Left kidney (tissue), 2 donors: ENCODE data around the gene RTL5. TPM values are rescaled to one million over a fixed set of nuclear protein-coding genes. Genes with fewer than 3 reads are reported as not detected.

ENCODE experiments used
- DNase-seq: peaks from one replicate; pipeline ENCODE4 v3.0.0-alpha.2; 2013
- polyA plus RNA-seq: library from polyadenylated mRNA; unstranded; fragments of 120-200 nt; gene quantifications from one replicate; pipeline ENCODE4 v1.2.1, GENCODE V29; 2013; ENCODE audit not compliant: insufficient read length

Gene RTL5
- polyA plus RNA-seq, 1 donor: 23.7 TPM

DNA sequence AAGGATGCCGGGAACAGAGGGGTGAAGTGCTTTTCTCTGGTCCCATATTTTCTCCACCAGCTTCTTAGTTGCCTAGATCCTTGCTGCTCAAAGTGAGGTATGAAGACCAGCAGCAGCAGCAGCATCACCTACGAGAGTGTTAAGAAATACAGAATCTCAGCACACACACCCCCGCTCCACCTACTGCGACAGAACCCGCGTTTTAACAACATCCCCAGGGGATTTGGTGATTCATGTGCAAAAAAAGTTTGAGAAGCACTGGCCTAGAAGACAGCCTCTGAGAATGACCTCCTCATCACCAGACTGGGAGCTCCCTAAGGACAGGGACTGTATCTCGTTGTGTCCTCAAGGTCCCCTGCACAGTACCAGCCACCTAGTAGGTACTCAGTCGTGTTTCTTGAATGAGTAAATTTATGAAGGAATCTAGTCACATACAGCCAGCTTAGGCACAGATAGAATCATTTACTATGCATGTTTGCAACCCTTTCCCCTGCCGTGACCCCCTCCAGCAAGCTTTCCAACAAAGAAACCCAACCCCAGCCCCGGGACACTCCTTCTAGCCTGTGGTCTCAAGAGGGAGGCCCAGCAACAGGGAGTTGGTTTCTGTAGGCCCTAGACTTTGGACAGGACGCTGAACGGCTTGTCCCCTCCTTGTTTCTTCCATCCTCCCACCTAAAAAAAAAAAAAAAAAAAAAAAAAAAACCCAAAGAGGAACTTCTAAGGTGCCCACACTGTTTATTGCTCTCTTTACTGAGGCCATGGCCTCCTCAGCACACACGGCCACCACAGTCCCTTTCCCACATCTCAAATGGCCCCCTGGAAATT is 21.5 kb downstream of the RTL5 start:
- DNase-seq: no peak

DNA sequence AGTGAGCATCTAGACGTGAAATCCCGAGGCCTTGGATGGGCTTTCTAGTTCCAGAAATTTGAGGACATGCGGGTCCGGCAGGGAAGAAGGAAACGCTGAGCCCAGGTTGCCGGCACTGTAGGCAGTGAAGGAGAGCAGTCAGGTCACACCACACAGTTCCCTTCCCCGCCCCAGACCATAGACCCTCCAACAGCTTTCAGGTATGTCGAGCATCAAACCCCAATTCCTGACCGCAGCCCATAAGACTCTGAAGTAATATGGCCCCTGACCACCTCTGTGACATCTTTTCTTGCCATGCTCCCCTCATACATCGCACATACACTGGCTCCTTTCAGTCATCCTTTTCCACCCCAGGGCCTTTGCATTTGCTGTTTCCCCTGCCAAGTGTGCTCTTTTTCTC is 23.0 kb downstream of the RTL5 start:
- no peak for DNase-seq

DNA sequence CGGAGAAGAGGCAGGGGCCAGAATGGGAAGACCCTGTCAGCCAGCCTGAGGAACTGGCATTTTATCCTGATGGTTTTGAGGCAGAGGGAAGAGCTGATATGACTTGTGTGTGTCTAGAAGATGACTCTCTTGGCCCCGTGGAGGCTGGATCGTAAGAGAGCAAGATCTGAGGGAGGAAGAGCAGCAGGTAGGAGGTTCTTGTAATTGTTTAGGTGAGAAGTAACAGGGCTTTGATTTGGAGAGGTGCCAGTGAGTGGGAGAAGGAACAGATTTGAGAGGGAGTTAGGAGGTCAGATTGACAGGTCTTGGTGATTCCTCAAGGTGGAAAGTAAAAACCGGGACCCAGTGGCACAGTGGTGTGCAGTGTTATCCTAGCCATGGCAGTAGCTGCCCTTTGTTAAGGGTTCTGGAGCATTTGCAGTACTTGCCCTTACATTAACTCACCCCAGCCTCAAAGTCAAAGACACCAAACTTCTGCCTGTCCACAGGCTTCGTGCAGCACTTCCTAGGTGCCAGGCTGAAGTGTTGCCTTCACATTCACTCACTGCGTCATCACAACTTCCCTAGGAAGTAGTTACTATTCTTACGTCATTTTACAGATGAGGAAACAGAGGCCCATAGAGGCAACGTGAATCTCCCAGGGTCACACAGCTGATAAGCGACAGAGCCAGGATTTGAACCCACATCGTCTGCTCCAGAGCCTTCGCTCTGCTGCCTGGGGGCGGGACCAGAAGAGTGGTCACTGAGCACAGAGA is 23.7 kb downstream of the RTL5 start:
- DNase-seq: no peak

DNA sequence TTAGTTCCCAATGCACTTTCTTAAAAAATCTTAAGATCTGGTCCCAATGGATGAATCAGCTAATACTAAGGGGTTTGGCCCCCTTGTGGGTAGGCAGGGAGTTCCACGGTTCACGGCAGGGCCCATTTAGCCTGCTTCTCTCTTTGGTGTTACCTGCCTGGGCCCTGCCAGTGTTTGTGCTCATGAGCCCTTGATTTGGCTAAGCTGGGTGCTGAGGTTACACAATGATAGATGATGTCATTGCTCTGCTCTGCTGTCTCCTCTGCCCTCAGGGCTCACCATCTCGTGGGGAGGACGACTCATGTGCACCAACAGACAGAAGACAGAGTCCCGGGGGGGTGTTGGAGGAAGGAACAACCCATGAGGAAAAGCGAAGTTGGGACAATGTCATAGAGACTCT is 24.4 kb downstream of the RTL5 start:
- no peak for DNase-seq

DNA sequence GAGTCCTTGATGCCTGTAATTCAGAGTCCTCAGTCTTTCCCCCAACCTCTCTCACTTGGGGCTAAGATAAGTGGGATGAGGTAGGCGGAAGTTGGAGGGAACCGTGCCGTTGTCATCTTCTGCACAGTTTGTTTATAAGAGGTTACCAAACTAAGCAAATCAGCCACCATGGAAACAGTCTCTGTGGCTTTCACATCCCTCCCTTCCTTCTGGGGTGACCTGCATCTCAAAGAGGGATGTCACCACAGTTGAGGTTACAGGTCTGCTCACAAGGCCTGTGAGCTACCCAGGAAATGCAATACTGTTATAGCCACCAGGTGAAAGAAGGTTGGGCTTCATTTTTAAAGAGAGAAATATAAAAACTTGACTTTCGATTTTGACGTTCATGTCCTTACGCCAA is 26.3 kb downstream of the RTL5 start:
- no peak for DNase-seq

DNA sequence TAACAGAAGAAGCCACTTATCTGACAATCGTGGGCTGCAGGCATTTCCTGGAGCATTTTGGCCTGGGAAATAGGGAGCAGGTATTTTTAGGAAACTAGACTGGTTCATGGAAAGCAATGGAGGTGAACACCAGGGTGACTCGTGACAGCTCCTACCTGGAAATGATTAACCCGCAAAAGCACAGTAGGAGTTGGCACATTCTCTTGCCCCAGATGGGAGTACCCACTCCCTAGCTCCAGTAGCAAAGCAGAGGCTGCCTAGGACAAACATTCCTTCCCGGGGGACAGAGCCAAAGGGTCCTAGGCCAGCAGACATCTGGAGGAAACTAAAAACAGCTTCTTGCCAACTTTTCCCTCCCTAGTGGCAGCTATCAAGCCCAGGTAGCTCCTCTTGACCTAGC is 29.0 kb downstream of the RTL5 start:
- peak; percentile 52 for DNase-seq

DNA sequence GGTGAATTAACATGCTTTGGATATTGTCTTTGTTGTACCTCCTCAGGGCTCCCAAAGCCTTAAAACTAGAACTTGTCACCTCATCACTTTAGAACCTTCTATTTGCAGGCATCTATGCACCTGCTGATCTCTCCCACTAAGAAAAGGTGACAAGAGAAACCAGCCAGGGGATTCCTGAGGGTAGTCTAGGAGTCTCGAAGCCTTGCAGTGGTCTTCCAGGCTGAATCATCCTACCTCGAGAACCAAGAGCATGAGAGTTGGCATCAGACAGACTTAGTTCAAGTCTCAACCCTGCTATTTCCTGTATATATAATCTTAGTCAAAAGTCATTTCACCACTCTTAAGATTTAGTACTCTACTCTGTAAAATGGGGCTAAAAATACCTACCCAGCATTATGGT is 29.6 kb downstream of the RTL5 start:
- DNase-seq: no peak

DNA sequence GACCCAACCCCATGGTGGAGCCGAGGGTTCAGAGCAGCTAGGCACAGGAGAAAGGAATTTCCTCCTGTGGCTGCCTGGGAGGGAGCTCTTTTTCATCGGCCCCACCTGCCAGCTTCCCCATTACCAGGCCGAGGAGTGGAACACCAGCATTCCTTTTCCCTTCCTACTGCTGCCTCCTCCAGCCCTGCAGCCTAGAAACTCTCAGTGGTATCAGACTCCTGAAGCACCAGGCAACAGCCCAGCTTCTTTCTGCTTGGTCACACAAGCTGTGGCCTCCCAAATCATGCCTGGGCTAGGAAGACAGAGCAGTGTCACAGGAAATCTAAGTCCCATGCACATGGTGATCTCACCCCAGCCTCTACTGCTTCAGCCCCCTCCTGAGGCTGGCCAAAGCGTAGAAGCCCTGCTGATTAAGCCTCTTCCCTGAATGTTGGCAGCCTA is 30.1 kb downstream of the RTL5 start:
- no peak for DNase-seq

DNA sequence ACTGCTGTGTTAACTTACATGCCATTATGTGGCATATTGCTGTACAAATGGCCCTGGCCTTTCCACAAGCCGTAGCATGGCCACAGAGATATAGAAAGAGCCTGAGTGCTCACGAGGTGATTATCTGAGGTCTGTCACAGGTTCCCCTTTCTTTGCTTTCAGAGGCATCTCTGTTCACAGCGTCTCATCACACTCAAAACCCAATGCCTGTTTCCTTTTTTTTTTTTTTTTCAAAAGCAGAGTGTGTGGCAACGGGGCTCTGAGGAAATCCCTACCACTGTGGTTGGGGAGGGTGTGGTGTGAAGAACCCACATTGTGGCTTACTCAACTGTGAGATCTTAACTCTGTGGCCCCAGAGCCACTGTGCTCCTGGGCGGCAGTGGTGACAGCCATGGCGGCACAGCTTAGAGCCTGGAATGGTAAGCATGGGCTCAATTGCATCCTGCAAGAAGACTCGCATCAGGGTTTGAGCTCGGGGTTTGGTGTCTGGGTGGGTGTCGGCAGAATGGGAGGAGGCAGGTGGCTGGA is 30.8 kb downstream of the RTL5 start:
- no peak for DNase-seq

DNA sequence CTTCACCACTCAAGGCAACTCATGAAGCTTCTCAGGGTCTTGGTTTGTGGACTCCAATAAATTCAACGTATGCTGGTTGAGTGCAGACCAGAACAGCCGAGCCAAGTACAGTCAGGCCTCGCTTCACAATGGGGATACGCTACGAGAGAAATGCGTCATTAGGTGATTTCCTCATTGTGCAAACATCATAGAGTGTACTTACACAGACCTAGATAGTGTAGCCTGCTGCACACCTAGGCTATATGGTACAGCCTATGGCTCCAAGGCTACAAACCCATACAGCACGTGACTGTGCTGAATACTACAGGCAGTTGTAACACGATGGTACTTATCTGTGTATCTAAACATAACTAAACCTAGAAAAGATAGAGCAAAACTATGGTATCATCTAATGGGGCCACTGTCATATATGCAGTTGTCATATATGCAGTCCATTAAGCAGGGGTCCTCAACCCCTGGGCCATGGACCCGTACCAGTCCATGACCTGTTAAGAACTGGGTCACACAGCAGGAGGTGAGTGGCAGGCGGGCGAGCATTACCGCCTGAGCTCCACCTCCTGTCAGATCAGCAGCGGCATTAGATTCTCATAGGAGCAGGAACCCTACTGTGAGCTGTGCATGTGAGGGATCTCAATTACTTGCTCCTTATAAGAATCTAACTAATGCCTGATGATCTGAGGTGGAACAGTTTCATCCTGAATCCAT is 31.5 kb downstream of the RTL5 start:
- no peak for DNase-seq

DNA sequence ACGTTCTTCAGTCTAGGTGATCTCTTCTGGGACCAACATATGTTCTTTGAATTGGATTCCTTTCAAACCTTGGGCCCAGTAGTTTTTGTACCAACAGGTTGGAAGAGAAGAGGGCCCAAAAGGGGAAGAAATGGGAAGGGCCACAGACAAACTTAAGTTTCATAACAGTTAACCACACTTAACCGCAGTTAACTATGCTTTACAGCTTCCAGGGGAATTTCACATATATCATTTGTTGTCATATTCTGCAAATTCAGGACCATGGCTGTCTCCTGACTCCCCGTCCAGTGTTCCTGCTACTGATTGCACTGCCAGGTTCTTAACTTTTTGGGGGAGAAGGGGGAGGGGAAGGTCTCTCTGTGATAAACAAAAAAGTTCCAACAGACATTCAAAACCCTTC is 34.6 kb downstream of the RTL5 start:
- DNase-seq: no peak

DNA sequence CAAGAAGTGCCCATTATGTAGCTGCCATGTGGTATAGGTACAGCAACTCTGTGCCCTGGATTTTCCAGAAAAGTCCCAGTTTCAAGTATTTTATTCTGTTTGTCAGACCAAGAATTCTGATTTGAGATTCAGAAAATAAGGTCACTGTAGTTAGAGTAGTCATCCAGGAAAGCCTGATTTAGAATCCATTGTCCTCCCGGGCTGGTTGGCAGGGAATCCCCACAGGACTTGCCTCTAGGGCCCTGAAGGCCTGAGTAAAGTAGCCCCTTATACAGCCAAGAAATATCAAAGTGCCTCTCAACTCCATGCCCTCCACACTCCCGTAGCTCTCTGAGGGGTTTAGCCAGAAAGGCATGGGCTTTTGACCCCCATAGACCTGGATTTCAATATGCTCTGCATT is 36.3 kb downstream of the RTL5 start:
- no peak for DNase-seq

DNA sequence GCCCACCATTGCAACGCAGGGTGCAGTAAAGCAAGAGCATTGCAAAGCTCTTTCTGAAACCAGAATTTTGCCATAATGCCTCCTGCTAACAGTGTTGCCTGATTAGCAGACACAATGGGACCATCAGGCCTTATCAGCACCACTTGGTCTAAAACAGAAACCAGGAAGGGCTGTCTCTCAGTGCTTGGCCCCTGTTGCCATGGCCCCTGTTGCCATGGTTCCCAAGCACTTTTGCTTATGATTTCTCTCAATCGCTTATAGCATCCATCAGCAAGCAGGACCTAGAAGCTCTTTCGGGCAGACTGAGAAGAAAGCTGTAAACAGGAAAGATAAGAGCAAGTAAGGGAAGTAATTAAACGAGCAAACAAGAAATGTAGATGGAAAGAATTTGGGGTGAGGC is 36.8 kb downstream of the RTL5 start:
- no peak for DNase-seq

DNA sequence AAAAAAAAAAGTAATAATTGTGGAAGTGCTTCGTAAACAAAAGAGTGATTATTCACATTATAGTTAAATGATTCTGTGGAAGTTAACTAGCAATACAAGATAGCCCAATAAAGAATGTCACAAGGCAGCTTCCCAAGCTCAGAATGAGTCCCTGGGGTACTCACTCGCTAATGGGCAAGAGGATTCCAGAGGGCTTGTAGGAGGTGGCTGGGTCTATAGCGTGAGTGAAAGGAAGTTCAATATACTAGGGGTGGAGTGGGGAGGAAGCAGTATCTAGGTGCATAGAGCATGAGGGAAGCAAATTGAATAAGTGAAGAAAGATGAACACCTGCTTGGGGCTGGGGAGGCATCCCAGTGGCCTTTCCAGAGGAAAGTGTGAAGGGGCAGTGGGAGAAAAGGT is 42.5 kb downstream of the RTL5 start:
- no peak for DNase-seq

DNA sequence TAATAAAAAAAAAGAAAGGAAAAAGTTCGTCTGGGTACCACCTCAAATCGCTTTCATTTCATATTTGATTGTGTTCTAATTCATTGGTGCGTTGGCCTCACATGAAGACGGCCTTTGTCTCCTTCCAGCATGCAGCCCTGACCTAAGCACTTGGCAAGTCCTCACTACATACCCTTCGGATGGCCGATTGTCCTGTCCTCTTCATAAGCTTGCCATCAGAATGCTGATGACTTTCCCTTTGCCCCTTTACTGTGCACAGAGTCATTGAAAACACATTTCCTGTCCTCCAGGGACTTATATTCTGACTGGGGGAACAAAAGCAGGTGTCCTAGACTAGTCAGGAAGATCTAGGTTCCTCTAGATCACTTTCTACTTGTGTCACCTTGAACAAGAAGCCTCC is 43.0 kb downstream of the RTL5 start:
- DNase-seq: no peak

DNA sequence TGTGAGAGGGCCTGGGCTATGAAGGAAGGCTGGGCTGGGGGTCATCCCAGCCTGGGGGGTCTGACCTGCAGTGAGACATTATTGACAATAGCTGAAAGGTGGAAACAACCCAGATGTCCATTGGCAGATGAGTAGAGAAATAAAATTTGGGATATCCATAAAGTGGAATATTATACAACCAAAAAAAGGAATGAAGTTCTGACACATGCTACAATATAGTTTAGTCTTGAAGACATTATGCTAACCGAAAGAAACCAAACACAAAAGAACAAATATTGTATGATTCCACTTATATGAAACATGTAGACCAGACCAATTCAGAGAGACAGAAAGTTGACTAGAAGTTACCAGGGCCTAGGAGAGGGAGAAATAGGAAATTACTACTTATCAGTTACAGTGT is 44.7 kb downstream of the RTL5 start:
- no peak for DNase-seq

DNA sequence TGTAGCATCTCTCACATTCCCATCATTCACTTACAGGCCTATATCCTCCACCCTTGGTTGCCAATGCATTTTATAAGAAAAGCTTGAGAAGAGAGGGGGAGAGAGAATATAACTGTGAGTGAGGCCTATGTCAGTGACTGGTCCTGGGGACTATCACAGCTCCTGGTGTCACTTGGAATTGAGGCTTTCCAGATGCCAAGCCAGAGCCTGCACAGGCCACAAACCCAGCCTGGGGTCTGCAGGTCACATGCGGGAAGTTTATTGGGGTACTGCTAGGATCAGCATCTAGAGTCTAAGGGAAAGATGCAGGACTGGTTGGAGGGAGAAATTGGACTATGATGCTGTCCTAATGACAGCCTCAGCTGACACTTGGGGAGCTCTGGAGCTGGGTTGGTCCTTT is 47.6 kb downstream of the RTL5 start:
- no peak for DNase-seq

DNA sequence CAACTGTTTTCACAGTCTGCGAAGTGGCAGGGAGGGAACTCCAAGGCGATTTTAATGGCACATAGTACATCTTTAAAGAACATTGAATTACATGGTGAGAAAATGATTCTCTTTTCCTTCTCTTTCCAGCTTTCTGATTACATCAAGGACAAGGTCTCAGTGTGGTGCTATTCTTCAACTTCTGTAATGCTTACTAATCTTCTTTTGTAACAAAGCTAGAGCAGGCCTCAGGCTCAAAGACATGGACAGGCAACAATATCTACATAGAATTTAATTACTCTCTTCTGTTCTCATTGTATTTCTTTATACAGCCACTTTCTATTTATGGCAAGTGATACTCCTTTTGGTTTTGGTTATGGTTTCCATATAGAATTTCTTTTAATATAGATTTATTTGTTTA is 48.4 kb downstream of the RTL5 start:
- DNase-seq: no peak

DNA sequence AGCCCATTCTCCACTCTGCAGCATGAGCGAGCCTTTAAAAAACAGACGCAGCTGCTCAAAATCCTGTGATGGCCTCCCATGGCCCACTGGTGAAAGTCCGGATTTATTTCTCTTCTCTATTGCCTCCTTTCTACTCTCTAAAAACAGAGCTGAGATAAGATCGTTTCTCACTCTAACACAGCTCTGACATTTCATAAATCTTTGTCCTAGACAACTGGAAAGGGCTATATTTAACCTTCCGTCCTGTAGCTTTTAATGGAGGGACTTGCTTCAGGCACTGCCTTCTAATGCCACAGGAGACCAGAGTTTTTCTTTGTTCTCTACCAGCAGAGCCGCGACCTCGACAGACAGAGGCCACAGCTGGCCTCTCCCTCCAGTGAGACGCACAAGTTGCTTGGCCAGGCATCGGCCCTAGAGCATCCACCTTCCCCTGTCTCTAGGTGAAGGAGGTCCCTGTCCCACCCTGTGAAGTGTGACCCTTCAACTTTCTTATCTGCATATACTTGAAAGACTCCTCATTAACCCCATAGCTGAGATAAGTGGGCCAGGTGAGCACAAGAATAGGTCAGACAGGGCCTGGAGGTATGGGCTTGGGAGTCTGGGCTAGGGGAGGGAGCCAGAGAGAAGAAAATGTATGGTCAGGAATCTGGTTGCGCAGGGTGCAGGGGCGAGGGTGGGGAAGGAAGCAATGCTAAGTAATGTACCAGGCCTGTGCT is 50.0 kb downstream of the RTL5 start:
- no peak for DNase-seq

DNA sequence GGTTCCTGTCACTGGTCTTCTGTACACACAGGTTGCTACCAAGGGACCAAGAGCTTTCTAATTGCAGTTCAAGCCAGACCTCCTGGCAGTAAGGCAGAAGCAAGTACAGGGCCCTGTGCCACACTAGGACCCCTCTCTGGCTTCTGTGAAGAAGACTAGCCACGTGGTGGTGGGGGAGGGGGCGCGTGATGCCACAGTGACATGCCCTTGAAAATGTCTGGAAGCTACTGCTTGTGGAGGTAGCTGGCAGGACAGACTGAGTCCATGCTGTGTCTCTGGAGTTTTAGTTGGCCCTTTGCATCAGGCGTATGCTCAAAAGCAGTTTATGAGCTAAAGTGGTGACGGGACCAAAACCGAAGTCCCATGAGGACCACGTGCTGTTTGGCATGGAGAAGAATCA is 50.9 kb downstream of the RTL5 start:
- no peak for DNase-seq

DNA sequence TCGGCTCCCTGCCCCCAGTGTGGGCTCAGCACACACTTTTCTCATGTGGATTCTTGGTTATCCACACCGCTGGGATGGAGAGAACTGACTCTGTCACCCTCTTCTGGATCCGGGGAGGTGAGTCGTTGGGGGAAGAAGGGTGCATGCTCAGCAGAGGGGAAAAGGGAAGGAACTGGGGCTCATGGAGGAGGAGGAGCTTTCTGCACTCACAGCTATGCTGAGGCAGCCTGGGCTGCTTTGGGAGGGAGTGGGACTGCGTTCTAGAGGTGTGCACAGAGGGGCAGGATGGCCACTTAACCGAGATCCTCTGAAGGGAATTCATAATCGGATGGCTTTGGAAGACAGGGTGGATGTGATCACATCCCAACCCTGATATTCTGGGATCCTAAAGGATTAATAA is 51.6 kb downstream of the RTL5 start:
- no peak for DNase-seq

DNA sequence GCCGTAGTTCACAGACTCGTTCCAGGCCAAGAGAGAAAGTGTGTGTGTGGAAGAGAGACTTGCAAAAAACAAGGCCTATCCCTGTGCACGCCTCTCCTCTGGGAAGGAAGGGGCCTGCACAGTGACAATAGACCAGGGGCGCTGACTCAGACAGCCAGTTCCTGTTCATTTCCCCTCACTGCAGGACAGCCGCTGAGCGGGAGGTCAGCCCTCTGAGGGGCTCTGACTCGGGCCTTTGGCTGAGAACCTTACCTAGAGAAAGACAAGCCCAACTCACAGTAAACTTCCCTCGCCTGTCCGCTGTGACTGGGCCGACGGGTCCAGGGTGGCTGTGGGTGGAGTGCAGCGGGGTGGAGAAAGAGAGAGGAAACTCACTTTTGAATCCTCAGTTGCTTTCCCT is 52.1 kb downstream of the RTL5 start:
- DNase-seq: no peak
